Frontal cortex (tissue), 4 donors: ENCODE measurements around the gene CRMP1. TPM values are rescaled to one million over a fixed set of nuclear protein-coding genes. Genes with fewer than 3 reads are reported as not detected.

Source experiments
- DNase-seq, 2 donors: peaks; one replicate each; pipeline ENCODE4 v3.0.0; 2012; ENCODE audit warnings: low spot score in 2 of 2
- FAIRE-seq: peaks from 2 replicates; lab custom pipeline; 2012; peaks lifted over from hg19 to GRCh38; lab: Jason Lieb, UNC
- total RNA-seq: library from RNA; depleted of rRNA; stranded (reverse); fragments of >200 nt; gene quantifications from one replicate; pipeline ENCODE4 v1.2.3, GENCODE V29; 2014
- donor health status: control.
- donor health status: control.
- donor health status: control.

The CRMP1 gene
- total RNA-seq, 1 donor from 2014 or later = 624 TPM

GRCh38 chr4:5808081-5808741 lies 84.7 kb downstream of the CRMP1 start:
- FAIRE-seq (no peak), DNase-seq (no peak)

- FAIRE-seq = no peak
- no peak for DNase-seq
Measured at GRCh38 chr4:5805270-5805669, 87.6 kb downstream of the CRMP1 start.

GRCh38 chr4:5804656-5805055 lies 88.2 kb downstream of the CRMP1 start:
- DNase-seq (no peak), FAIRE-seq (no peak)

GRCh38 chr4:5802565-5802964 lies 90.3 kb downstream of the CRMP1 start:
- FAIRE-seq = no peak
- DNase-seq = no peak

- FAIRE-seq (no peak), DNase-seq (no peak)
Measured at GRCh38 chr4:5801696-5802095, 91.2 kb downstream of the CRMP1 start.

- FAIRE-seq (no peak), DNase-seq (no peak)
Measured at GRCh38 chr4:5800496-5800895, 92.4 kb downstream of the CRMP1 start.

GRCh38 chr4:5799406-5799805 lies 93.5 kb downstream of the CRMP1 start:
- DNase-seq (no peak), FAIRE-seq (no peak)

GRCh38 chr4:5798946-5799345 lies 93.9 kb downstream of the CRMP1 start:
- FAIRE-seq = no peak
- no peak for DNase-seq

GRCh38 chr4:5798462-5798861 lies 94.4 kb downstream of the CRMP1 start:
- DNase-seq = no peak

GRCh38 chr4:5797866-5798265 lies 95.0 kb downstream of the CRMP1 start:
- FAIRE-seq (no peak), DNase-seq (no peak)

More at GRCh38 chr4:5798462-5798861, 94.4 kb downstream of the CRMP1 start:
- FAIRE-seq = no peak

GRCh38 chr4:5796976-5797375 lies 95.9 kb downstream of the CRMP1 start:
- DNase-seq (no peak), FAIRE-seq (no peak)

- DNase-seq (no peak), FAIRE-seq (no peak)
Measured at GRCh38 chr4:5795580-5795979, 97.3 kb downstream of the CRMP1 start.

- no peak for DNase-seq
- FAIRE-seq = no peak
Measured at GRCh38 chr4:5793514-5793913, 99.4 kb downstream of the CRMP1 start.

- DNase-seq (no peak), FAIRE-seq (no peak)
Measured at GRCh38 chr4:5791654-5792053, 101.2 kb downstream of the CRMP1 start.

- FAIRE-seq = no peak
- no peak for DNase-seq
Measured at GRCh38 chr4:5790546-5790857, 102.4 kb downstream of the CRMP1 start.

GRCh38 chr4:5789141-5789540 lies 103.7 kb downstream of the CRMP1 start:
- DNase-seq (no peak), FAIRE-seq (no peak)

GRCh38 chr4:5788144-5788543 lies 104.7 kb downstream of the CRMP1 start:
- DNase-seq = no peak
- no peak for FAIRE-seq

GRCh38 chr4:5787311-5787710 lies 105.6 kb downstream of the CRMP1 start:
- FAIRE-seq (no peak), DNase-seq (no peak)

GRCh38 chr4:5785806-5786680 lies 106.8 kb downstream of the CRMP1 start:
- no peak for DNase-seq
- no peak for FAIRE-seq

- FAIRE-seq (no peak), DNase-seq (no peak)
Measured at GRCh38 chr4:5784960-5785611, 107.8 kb downstream of the CRMP1 start.

GRCh38 chr4:5784021-5784420 lies 108.9 kb downstream of the CRMP1 start:
- DNase-seq (no peak), FAIRE-seq (no peak)
